HEK293T (cell line): ENCODE measurements around the gene CNKSR3.

Experiments used
- ARNT ChIP-seq: fragments of 450-650 bp; IDR thresholded peaks from 2 replicates; pipeline ENCODE4 v1.6.1; 2017; ENCODE audit warnings: mild to moderate bottlenecking
- BHLHE40 ChIP-seq: fragments of 450-650 bp; IDR thresholded peaks from 2 replicates; pipeline ENCODE4 v1.6.1; 2016; ENCODE audit warnings: mild to moderate bottlenecking, moderate library complexity, borderline replicate concordance
- CTBP1 ChIP-seq: fragments of 450-650 bp; IDR thresholded peaks from 2 replicates; pipeline ENCODE4 v1.6.1; 2016; ENCODE audit warnings: borderline replicate concordance
- ELF4 ChIP-seq: fragments of 450-650 bp; IDR thresholded peaks from 2 replicates; pipeline ENCODE4 v1.6.1; 2017; ENCODE audit warnings: antibody characterized with exemption
- FOXA1 ChIP-seq: fragments of 450-650 bp; IDR thresholded peaks from 2 replicates; pipeline ENCODE4 v1.6.1; 2016; ENCODE audit warnings: mild to moderate bottlenecking
- FOXK2 ChIP-seq: fragments of 450-650 bp; IDR thresholded peaks from 2 replicates; pipeline ENCODE4 v1.6.1; 2016; ENCODE audit warnings: mild to moderate bottlenecking
- HDGF ChIP-seq: fragments of 450-650 bp; IDR thresholded peaks from 2 replicates; pipeline ENCODE4 v1.6.1; 2017; ENCODE audit warnings: antibody characterized with exemption, borderline replicate concordance
- L3MBTL2 ChIP-seq: fragments of 450-650 bp; conservative IDR thresholded peaks from 2 replicates; pipeline ENCODE4 v1.6.1; 2016; ENCODE audit warnings: mild to moderate bottlenecking
- NFRKB ChIP-seq: fragments of 450-650 bp; IDR thresholded peaks from 2 replicates; pipeline ENCODE4 v1.6.1; 2016; ENCODE audit warnings: mild to moderate bottlenecking, moderate library complexity
- PKNOX1 ChIP-seq: fragments of 450-650 bp; IDR thresholded peaks from 2 replicates; pipeline ENCODE4 v1.6.1; 2016
- SP1 ChIP-seq: fragments of 450-650 bp; IDR thresholded peaks from 2 replicates; pipeline ENCODE4 v1.6.1; 2017
- SUZ12 ChIP-seq: fragments of 450-650 bp; IDR thresholded peaks from 2 replicates; pipeline ENCODE4 v1.6.1; 2016; ENCODE audit warnings: mild to moderate bottlenecking
- TARDBP ChIP-seq: fragments of 450-650 bp; IDR thresholded peaks from 2 replicates; pipeline ENCODE4 v1.6.1; 2016
- ZNF384 ChIP-seq: fragments of 450-650 bp; IDR thresholded peaks from 2 replicates; pipeline ENCODE4 v1.6.1; 2016

GRCh38 chr6:154402081-154402780 lies 108.3 kb downstream of the CNKSR3 start:
- no peak for TF ChIP-seq ARNT
- TF ChIP-seq TARDBP = no peak
- TF ChIP-seq NFRKB = no peak
- no peak for TF ChIP-seq FOXA1
- no peak for TF ChIP-seq ELF4
- TF ChIP-seq SP1 = no peak
- TF ChIP-seq L3MBTL2 = no peak
- TF ChIP-seq FOXK2 = no peak
- TF ChIP-seq CTBP1 = no peak
- no peak for TF ChIP-seq HDGF
- no peak for TF ChIP-seq SUZ12
- TF ChIP-seq PKNOX1 = no peak
- no peak for TF ChIP-seq ZNF384
- TF ChIP-seq BHLHE40 = no peak
